Right ventricle myocardium inferior (tissue), 1 donor: ENCODE measurements around the gene NAMPT. TPM values are rescaled to one million over a fixed set of nuclear protein-coding genes. Genes with fewer than 3 reads are reported as not detected.
"Not testable (repeated sequence)": the region's sequence is repeated elsewhere in the genome, so short reads cannot be mapped to it uniquely, and the experiment has no call there.

Source experiments
- ATAC-seq: fragments of 200-7000 bp; cut with Tn5 transposase; one replicate; pipeline ENCODE4 v1.9.1; 2020; ENCODE audit warnings: mild to moderate bottlenecking, moderate library complexity
- DNase-seq: peaks from one replicate; pipeline ENCODE4 v3.0.0; 2021; ENCODE audit errors: missing footprints
- intact Hi-C: fragments of 100-400 bp; cut with DNase I; formaldehyde crosslinking; loops from one replicate; pipeline ENCODE4 v1.11.0; 2022
- total RNA-seq: library from RNA; stranded (reverse); fragmentation: NEBNext Ultra II Directional; extraction: Animal tissue kit (Norgen Biotek cat#: 25700); gene quantifications from one replicate; pipeline ENCODE4 v1.2.1, GENCODE V29; 2021
- donor health status: DM: no; HTN: yes; CAD: no; lungs with severe emphysema.

NAMPT gene
- total RNA-seq, 1 donor from 2014 or later: 219 TPM

DNA sequence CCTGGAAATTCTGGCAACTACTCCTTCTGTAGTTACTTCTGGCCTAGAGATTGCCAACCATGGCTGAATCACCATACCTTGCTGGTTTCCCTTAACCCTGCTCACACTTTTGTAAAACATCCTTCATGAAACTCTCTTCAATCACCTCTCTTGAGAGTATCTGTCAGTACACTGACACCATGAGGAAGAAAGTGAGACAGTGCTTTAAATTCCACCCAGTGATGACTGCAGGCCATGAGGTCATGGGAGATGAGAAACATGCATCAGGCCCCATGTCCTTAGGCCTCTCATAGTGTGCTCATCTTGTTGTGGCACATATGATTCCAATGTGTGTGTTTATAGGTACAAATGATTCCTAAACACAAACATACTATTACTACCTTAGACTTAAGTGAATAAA lies 24.6 kb upstream of the NAMPT start:
- ATAC-seq: no peak
- intact Hi-C loops: no loop called here
- DNase-seq: no peak

DNA sequence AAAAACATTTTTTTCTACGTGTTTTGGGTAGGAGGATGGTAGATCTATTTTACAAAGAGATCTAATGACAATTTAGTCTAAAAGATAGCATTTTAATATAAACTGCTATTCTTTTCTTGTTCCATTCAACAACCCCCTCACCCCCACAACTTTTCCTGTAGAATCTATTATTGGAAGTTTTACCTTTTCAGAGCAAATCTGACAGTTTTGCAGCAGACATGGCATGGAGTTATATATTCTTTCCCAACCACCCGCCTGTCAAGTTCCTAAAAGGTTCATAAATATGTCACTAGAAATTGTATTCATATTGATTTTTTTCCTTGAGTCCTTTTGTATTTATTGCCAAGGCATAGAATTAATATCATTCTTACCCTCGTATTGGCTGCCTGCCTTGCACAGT lies 21.5 kb upstream of the NAMPT start:
- ATAC-seq: no peak
- intact Hi-C loops: no loop called here
- DNase-seq: no peak

DNA sequence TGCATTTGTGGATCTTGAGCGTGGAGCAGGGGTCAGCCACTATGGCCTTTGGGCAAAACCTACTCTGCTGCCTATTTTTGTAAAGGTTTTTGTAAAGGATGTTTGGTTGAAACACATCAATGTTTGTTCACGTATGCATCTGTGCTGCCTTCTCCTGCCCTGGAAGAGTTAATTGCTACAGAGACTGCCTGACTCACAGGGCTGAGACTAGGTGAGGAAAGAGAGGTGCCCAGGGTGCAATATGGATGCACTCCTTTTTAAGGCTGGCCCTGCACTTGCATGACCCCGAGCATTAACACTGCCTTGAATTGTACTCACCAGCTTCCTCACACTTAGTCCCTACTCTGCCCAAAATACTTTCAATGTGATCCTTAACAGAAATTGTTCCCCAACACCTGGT lies 20.9 kb upstream of the NAMPT start:
- intact Hi-C loops: no loop called here
- no peak for DNase-seq
- ATAC-seq: no peak

DNA sequence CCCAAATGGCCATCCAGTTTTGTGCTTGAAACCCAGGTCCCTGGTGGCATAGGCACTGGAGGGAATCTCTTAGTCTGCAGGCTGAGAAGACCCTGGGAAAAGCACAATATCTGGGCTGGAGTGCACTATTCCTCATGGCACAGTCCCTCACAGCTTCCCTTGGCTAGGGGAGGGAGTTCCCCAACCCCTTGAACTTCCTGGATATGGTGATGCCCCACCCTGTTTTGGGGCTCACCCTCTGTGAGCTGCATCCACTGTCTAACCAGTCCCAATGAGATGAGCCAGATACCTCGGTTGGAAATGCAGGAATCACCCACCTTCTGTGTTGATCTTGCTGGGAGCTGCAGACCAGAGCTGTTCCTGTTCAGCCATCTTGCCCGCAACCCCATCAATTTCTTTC lies 19.8 kb upstream of the NAMPT start:
- DNase-seq (no peak), ATAC-seq (no peak)
- intact Hi-C loops: no loop called here

DNA sequence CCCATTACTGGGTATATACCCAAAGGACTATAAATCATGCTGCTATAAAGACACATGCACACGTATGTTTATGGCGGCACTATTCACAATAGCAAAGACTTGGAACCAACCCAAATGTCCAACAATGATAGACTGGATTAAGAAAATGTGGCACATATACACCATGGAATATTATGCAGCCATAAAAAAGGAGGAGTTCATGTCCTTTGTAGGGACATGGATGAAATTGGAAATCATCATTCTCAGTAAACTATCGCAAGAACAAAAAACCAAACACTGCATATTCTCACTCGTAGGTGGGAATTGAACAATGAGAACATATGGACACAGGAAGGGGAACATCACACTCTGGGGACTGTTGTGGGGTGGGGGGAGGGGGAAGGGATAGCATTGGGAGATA lies 13.8 kb upstream of the NAMPT start:
- intact Hi-C loops, ATAC-seq, DNase-seq: not testable (repeated sequence)

DNA sequence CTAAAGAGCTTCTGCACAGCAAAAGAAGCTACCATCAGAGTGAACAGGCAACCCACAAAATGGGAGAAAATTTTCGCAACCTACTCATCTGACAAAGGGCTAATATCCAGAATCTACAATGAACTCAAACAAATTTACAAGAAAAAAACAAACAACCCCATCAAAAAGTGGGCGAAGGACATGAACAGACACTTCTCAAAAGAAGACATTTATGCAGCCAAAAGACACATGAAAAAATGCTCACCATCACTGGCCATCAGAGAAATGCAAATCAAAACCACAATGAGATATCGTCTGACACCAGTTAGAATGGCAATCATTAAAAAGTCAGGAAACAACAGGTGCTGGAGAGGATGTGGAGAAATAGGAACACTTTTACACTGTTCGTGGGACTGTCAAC lies 13.4 kb upstream of the NAMPT start:
- DNase-seq, intact Hi-C loops, ATAC-seq: not testable (repeated sequence)

DNA sequence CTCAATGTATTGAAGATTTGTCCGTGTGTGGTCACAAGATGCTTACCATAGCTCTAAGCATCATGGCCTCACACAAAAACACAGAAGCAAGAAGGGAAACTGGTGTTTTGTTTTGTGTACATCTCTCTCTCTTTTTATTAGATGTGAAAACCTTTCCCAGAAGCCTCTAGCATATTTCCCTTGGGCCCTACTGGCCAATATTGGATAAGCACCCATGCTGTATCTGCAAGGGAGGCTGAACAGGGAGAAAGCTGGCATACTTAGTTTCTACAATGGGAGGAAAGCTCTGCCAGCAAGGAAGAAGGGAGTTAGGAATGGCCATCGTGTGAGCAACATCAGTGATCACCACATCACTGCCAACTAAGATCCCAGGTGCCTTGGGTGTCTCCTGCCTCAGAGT lies 9.6 kb upstream of the NAMPT start:
- DNase-seq: no peak
- ATAC-seq: no peak
- intact Hi-C loops: no loop called here

DNA sequence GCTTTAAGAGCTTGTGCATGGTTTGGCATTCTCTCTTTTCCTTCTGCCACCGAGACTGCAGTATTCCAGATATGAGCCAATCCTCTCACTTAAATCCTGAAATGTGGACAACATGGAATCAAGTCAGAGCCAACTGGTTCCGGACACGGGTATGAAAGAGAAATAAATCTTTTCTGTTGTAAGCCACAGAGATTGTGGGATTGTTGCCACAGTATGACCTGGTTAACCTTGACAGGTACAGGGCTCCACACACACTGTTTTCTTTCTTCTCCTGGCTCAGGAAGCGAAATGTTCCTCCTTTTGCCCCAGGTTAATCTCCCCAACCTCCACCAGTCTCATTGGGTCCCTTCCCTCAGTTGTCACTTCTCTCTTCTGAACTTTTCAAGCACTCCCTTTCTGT lies 6.5 kb upstream of the NAMPT start:
- no peak for DNase-seq
- intact Hi-C loops: no loop called here
- ATAC-seq: no peak

DNA sequence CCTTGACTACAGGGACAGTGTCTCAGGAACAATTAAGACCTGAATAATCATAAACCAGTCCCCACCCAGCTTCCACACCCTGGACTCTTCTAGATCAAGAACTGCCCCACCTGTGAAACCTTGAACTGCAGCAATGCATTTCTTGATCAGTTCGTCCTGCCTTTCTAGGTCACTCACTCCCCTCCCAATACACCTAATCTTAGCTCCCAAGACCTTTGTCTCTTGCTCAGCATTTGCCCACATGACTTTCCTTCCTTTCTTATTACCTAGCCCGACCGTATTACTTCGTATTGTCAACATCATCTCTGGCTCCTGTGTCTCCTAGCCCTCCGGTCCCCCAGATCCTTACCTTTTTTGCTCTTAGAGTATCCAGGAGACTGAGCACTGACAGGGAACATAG lies 5.5 kb upstream of the NAMPT start:
- DNase-seq: no peak
- no peak for ATAC-seq
- intact Hi-C loops: no loop called here

DNA sequence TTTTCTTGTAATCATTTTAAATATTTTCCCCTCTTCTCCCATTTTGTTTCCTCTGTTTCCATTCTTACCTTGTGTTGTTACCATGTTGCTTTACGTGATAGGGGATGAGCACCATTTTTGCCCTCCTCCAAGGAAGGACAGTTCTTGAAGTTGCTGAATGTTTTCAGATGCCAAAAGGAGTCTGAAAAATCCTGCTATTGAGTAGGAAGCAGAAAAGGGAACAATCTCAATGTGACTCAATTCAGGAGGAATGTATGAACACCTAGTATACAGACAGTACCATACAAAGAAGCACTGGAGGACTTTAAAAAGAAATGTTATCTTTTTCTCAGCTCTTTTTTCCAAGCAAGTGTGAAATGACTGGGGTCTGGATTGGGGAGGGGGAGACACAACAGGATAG lies 5.1 kb upstream of the NAMPT start:
- DNase-seq (no peak), ATAC-seq (no peak)
- intact Hi-C loops: loop anchor here (5.0 to 10.0 kb wide), 3 partner anchors 82 to 225 kb away; no protein-coding TSS in a partner anchor

DNA sequence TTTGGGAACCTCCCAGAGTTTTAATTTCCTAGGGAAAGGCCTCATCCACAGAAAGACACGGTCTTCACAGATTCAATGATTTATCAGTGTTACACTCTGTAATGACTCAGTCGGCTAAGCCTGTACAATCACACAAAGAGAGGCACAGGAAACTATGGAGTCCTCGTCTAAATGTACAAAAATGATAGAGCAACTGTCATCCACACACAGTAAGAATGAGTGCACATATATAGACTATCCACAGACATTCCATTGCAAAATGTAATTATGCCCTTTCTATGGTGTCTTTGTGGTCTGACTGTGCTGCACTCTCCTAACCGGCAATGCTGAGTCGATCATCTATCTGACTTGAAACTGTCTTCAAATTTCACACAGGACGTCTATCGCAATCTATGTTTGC lies 3.5 kb upstream of the NAMPT start:
- intact Hi-C loops: loop anchor here (5.0 to 10.0 kb wide), 3 partner anchors 84 to 223 kb away; no protein-coding TSS in a partner anchor
- ATAC-seq (no peak), DNase-seq (no peak)

DNA sequence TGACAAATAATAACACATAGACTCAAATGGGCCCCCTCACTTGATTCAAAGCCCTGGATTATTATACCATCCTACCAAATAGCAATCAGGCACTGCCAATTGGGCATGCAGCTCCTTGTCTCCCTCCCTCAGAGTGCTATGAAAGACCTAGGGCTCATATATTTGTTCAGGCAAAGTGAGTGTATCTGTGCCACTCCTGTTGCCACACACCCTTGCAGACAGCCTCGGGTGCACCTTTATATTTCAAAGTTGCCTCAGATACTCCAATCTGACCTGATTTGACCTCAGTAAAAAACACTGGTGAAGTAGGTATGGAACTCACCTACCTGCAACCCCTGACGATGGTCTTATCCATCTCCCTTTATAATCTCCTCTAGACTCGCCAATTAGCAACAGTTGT lies 3.0 kb upstream of the NAMPT start:
- ATAC-seq (no peak), DNase-seq (no peak)
- intact Hi-C loops: loop anchor here (5.0 to 10.0 kb wide), 3 partner anchors 85 to 223 kb away; no protein-coding TSS in a partner anchor

DNA sequence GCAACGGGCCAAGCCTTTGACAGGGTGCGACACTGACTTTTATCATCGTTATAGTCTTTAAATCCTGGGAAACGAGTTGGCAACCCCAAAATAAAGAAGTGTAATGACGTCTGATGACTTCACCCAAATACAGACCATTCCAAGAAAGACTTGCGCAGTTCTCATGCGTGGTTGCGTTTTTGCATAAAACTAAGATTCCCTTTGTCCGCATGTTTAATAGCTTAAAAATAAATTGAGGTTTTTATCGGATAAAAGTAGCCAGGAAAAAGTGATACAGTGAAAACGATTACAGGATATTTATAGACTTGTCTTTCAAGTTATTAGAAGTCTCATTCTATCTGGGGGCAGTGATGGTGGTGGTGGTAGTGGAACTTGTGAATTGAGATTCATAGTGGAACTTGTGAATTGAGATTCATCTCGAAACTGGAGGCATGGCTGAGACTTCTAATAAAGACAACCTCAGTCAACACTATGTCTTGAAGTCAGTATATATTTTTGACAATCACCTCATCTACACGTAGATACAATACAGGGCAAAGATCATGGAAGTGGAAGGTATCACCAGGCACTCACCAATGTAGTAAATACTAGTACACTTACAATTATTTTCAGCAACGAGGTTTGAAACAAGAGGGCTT lies 1.2 kb upstream of the NAMPT start:
- intact Hi-C loops: loop anchor here (2.0 to 10.0 kb wide), 6 partner anchors 69 to 221 kb away; no protein-coding TSS in a partner anchor

DNA sequence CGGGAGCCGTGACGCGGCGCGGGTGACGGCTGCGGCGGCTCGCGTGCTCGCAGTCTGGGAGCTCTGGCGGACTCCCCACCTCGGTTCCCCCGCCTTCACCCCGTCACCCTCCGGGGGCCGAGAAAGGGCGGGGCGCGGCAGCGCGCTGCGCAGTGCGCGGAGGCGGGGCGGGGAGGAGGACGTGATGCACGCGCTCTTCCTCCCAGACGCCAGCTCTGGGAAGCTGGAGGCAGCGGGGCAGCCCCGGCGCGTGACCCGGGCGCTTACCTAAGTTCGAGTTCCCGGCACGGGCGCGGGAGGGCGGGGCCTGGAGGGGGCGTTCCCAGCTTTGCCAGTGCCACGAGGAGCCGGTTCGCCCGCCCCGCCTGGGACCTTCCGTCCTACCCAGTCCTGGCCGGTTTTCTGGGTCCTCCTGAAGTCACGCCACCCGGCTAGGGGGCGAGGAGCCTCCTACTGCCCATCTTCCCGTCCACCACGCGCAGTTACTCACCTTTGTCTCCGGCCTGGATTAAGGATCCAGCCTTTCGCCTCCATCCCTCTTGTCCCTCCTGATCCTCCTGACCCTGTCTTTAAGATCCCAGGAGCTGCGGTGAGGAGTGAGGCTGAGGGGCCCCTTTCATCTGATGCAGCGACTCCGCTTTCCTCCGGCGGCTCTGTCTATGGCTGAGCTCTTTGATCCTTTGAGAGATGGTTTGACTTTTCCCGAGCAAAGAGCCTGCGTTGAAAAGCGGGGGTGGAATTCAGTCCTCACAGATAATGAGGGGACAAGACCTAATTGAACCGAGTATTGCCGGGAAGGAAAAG lies 470 bp upstream of the NAMPT start:
- intact Hi-C loops: loop anchor here (2.0 to 10.0 kb wide), 6 partner anchors 68 to 220 kb away; no protein-coding TSS in a partner anchor
- ATAC-seq (peak; percentile 98), DNase-seq (peak; percentile 99)

More for the DNA sequence above, 1.2 kb upstream of the NAMPT start:
- ATAC-seq (no peak), DNase-seq (no peak)

DNA sequence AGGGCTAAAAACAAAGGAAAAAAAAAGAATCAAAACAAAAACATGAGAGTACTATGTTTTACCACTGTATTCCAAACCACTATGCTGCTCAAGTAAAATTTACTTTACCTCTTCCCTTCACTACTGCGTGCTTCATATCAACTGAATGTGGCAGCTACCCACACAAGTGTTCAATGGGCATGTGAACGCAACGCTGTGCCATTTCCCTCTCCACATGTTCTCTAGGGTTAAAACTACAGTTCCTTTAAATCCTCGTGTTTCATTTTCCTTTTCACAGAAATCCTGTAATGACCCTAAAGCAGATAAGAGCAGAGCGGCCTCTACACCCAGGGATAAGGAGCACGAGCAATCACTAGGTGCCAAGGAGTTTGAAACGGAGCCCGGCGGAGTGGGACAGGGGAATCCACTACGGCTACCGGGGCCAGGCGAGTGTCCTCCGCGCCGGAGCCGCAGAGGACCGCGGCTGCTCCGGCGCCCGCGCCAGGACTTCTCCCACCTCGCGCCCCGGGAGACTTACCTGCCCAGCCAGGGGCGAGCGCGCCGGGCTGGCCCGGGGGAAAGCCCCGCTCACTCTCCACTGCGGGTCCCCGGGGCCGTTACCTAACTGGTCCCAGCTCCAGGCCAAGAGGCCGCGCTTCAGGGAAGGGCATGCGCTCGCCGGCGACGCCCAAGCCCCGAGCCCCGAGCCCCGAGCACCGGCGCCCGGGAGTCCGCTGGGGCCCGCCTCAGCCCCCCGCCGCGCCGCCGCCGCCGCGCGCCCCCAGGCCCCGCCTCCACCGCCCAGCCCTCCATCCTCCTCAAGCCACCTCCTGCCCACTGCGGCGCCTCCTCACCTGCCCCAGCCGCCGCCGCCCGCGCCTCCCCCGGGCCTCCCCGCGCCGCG lies 711 bp downstream of the NAMPT start:
- intact Hi-C loops: loop anchor here (2.0 to 10.0 kb wide), 4 partner anchors 67 to 219 kb away; no protein-coding TSS in a partner anchor
- DNase-seq: peak; percentile 80
- ATAC-seq: peak; percentile 9

DNA sequence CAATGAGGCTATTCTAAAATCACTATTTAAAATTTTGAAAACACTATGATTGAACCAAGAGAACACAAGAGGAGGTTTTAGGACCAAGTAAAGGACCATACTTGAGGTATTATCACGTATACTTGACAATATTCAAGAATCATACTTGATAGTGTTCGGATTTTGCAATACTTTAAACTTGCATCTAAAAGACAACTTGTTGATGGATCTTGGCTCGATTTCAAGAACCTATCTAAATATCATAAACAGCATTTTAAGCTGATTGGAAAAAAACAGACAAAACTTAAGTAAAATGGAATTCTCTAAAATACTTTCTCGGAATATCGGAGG lies 1.3 kb downstream of the NAMPT start:
- intact Hi-C loops: loop anchor here (10.0 kb wide), 1 partner anchor 219 kb away; no protein-coding TSS in a partner anchor
- no peak for DNase-seq
- no peak for ATAC-seq

DNA sequence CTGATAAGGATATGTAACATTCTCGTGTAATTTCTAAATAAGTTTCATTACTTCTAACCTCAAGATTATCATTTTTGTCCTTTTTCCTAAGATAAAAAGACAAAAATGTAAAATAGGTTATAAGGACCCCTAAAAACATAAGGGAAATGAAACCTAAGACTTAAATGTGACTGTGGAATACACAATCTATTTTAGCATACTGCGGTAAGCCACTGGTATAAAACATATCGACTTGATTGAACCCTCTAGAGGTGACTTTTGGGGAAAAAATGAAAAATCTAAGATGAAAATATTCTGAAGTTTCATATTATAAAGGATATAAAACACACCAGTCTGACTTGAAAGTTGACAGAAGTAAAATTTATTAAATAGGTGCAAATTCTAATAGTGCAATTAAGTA lies 1.9 kb downstream of the NAMPT start:
- ATAC-seq (no peak), DNase-seq (no peak)
- intact Hi-C loops: loop anchor here (10.0 kb wide), 1 partner anchor 218 kb away; no protein-coding TSS in a partner anchor

DNA sequence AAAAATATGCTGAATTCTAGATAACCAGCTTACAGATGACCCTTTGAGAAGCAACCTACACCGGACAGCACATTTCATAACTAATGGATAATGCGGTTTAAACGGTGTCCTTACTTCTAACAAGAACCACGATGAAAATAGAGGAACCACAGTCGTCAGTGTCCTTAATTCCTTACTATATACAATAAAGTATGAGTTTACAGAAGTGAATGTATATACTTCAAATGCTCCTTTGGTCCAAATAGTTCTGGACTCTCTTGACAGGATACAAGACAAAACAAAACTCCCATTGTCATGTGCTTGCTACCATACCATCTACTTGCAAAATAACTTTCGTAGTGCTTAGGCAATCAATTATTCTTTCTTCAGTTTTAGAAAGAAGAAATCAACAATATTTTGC lies 2.4 kb downstream of the NAMPT start:
- DNase-seq (no peak), ATAC-seq (no peak)
- intact Hi-C loops: loop anchor here (10.0 kb wide), 1 partner anchor 218 kb away; no protein-coding TSS in a partner anchor
